Stimulated activated CD4-positive, alpha-beta T cell treated with anti-CD3 and anti-CD28 coated beads, TNF-alpha, amount 100 ng/mL, for 4 hours (primary cell): ENCODE measurements around the gene STK11.
"Not testable (repeated sequence)": the region's sequence is repeated elsewhere in the genome, so short reads cannot be mapped to it uniquely, and the experiment has no call there.

Experiments used
- DNase-seq, 3 experiments: peaks; one replicate each; pipeline ENCODE4 v3.0.0-alpha.2; 2020; ENCODE audit warnings: low read depth in 3 of 3

Gene STK11

GRCh38 chr19:1169411-1169791 lies 36.2 kb upstream of the STK11 start:
- DNase-seq = no peak

GRCh38 chr19:1169921-1170885 lies 35.4 kb upstream of the STK11 start:
- no peak for DNase-seq

- DNase-seq = no peak
Observed at GRCh38 chr19:1170938-1171754, 34.4 kb upstream of the STK11 start.

GRCh38 chr19:1171755-1172352 lies 33.7 kb upstream of the STK11 start:
- DNase-seq = no peak

GRCh38 chr19:1172353-1173158 lies 33.0 kb upstream of the STK11 start:
- no peak for DNase-seq

GRCh38 chr19:1173159-1173844 lies 32.3 kb upstream of the STK11 start:
- no peak for DNase-seq

GRCh38 chr19:1173845-1174809 lies 31.5 kb upstream of the STK11 start, which contains the start of gene SBNO2:
TSS of gene SBNO2 (minus strand) at chr19:1174268. CDS start at chr19:1154276, 19,992 bp downstream.
- peak; percentile 87 to 93 (median 89) for DNase-seq

GRCh38 chr19:1177322-1178114 lies 28.1 kb upstream of the STK11 start:
- no peak for DNase-seq

- DNase-seq = no peak
Observed at GRCh38 chr19:1181606-1182005, 24.0 kb upstream of the STK11 start.

- DNase-seq = no peak
Observed at GRCh38 chr19:1182068-1182467, 23.5 kb upstream of the STK11 start.

- no peak for DNase-seq
Observed at GRCh38 chr19:1182727-1183126, 22.9 kb upstream of the STK11 start.

GRCh38 chr19:1183543-1184172 lies 21.9 kb upstream of the STK11 start:
- no peak for DNase-seq

- peak in 1 of 3 experiments; percentile 39 for DNase-seq
Observed at GRCh38 chr19:1189419-1189818, 16.2 kb upstream of the STK11 start.

- no peak for DNase-seq
Observed at GRCh38 chr19:1199531-1199930, 6.0 kb upstream of the STK11 start.

- not testable (repeated sequence) for DNase-seq
Observed at GRCh38 chr19:1200614-1201013, 5.0 kb upstream of the STK11 start.

GRCh38 chr19:1206150-1206863 lies 729 bp downstream of the STK11 start:
- no peak for DNase-seq

- no peak for DNase-seq
Observed at GRCh38 chr19:1206864-1207450, 1.4 kb downstream of the STK11 start.
